Esophagus squamous epithelium (tissue), 4 donors: ENCODE results near the gene PSD2.

Experiments used
- POLR2A ChIP-seq, 4 donors: fragments of 450-650 bp; IDR thresholded peaks; one replicate each; pipeline ENCODE4 v1.6.1; 2017; ENCODE audit warnings: antibody characterized with exemption in 4 of 4, mild to moderate bottlenecking in 4 of 4, moderate library complexity in 3 of 4
- TF ChIP-seq, protein P1 (sequence below), 6 experiments: fragments of 450-650 bp in 4 of 6; fragments of 200-600 bp in 2 of 6; sonication (generic) in 2 of 6; IDR thresholded peaks; one replicate each; pipeline ENCODE4 v1.5.1; 2016 to 2019; ENCODE audit warnings: antibody characterized with exemption in 6 of 6, mild to moderate bottlenecking in 4 of 6, moderate library complexity in 4 of 6

DNA sequence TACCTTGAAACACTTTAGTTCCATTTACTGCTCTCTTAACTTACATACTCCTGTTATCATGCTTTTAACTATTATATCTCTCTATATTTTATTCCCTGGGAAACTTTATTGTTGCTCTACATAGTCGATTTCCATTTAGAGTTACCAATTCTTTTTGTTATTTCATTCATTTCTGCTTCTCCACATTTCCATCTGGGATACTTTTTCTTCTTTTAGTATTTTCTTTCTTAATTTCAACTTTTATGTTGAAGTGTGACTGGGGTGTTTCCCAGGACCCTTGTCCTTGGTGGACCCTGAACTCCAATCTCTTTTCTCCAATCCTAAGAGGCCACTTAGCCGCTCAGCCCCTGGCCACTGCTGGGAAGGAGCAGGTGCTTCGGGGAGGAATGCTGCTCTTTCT, 36.0 kb downstream of the PSD2 start:
- TF ChIP-seq, protein P1, sequence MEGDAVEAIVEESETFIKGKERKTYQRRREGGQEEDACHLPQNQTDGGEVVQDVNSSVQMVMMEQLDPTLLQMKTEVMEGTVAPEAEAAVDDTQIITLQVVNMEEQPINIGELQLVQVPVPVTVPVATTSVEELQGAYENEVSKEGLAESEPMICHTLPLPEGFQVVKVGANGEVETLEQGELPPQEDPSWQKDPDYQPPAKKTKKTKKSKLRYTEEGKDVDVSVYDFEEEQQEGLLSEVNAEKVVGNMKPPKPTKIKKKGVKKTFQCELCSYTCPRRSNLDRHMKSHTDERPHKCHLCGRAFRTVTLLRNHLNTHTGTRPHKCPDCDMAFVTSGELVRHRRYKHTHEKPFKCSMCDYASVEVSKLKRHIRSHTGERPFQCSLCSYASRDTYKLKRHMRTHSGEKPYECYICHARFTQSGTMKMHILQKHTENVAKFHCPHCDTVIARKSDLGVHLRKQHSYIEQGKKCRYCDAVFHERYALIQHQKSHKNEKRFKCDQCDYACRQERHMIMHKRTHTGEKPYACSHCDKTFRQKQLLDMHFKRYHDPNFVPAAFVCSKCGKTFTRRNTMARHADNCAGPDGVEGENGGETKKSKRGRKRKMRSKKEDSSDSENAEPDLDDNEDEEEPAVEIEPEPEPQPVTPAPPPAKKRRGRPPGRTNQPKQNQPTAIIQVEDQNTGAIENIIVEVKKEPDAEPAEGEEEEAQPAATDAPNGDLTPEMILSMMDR (IDR thresholded peaks at IDR 0.05) = no peak
- TF ChIP-seq POLR2A (IDR thresholded peaks at IDR 0.05) = no peak
